Stimulated activated naive CD8-positive, alpha-beta T cell treated with anti-CD3 and anti-CD28 coated beads, Interleukin-15, Interleukin-2, amounts not matched to agents 100 U/mL and 50 U/mL, for 24 hours (primary cell): ENCODE measurements around the gene RIMBP3C.
"Not testable (repeated sequence)": the region's sequence is repeated elsewhere in the genome, so short reads cannot be mapped to it uniquely, and the experiment has no call there.

Source experiments
- ATAC-seq: fragments of 150-1000 bp; cut with Tn5 transposase; one replicate; pipeline ENCODE4 v1.10.0; 2021
- DNase-seq: peaks from one replicate; pipeline ENCODE4 v3.0.0; 2021

The RIMBP3C gene

GRCh38 chr22:21573750-21574494 lies 22.7 kb upstream of the RIMBP3C start:
- DNase-seq (no peak), ATAC-seq (no peak)

GRCh38 chr22:21573293-21573734 lies 22.1 kb upstream of the RIMBP3C start:
- ATAC-seq (no peak), DNase-seq (no peak)

DNA sequence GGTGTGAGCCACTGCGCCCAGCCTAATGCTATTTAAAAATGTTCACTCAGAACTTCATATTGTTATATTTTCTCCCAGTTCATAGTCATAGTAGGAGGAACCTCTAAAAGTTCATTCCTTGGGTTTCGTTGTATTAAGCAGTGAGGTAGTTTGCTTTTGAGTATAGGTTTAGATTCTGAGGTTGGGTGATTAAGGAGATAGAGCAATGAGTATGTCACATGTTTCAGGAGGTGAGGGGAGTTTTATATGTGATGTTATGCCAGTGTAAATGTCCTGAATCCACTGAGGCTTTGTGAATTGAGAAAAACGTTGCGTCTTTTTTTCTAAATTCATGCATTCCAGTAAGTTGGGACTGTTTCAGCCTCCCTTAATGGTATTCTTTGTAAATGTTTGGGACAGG lies 20.4 kb upstream of the RIMBP3C start:
- DNase-seq (no peak), ATAC-seq (peak; percentile 15)

DNA sequence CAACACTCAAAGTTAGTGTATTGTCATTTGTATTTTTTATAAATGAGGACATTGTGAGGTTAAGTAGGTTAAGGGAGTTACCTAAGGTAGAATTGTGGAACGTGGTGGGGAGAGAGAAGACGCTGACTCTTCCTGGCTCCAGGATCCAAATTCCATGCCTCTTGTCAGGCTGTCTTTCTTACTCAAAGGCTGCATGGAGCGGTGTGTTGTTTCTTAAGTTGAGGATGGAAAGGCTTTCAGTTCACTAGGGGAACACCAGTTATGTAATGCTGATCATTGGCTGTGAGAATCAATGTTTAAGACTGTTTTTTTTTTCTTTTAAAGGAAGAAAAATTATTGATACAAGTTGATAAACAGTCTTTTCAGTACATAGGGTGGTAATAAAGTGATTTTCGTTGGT lies 19.1 kb upstream of the RIMBP3C start:
- DNase-seq (no peak), ATAC-seq (no peak)

- no peak for DNase-seq
Measured at GRCh38 chr22:21569459-21570170, 18.4 kb upstream of the RIMBP3C start.

GRCh38 chr22:21569076-21569427 lies 17.8 kb upstream of the RIMBP3C start:
- not testable (repeated sequence) for ATAC-seq, DNase-seq

More at GRCh38 chr22:21569459-21570170, 18.4 kb upstream of the RIMBP3C start:
- ATAC-seq, result no peak

DNA sequence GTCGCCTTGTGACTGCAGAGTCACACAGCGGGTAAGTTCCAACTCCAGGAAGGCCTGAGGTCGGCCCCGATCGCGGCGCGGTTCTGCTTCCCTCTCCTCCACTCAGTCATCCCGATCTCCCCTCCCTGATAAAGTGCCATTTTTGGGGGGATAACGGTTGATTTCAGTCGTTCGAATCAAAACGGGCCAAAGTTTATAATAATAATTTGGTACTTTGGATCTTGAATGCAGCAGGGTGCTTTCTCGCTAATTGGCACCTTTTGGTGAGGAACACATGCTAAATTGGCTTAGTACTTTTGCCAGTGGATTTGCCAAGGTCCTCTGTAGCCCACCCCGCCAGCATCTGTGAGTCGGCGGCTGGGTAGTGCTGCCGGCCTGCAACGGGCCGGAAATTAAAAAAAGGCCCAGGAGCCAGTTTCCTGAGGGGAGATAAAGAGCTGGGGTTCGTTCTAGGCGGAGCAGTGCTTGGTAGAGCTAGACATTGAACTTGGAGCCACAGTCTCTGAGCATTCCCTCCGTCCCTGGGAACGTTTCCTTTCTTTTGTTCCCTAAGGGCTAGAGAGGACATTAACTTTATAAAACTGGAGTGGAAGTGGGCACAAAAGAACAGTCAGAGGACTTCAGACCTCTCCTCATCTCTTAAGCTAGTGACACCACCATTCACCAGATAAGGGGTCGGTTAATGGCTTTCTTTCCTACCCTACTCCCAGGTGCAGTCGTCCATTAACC lies 17.2 kb upstream of the RIMBP3C start:
- DNase-seq (peak; percentile 30), ATAC-seq (peak; percentile 20)

DNA sequence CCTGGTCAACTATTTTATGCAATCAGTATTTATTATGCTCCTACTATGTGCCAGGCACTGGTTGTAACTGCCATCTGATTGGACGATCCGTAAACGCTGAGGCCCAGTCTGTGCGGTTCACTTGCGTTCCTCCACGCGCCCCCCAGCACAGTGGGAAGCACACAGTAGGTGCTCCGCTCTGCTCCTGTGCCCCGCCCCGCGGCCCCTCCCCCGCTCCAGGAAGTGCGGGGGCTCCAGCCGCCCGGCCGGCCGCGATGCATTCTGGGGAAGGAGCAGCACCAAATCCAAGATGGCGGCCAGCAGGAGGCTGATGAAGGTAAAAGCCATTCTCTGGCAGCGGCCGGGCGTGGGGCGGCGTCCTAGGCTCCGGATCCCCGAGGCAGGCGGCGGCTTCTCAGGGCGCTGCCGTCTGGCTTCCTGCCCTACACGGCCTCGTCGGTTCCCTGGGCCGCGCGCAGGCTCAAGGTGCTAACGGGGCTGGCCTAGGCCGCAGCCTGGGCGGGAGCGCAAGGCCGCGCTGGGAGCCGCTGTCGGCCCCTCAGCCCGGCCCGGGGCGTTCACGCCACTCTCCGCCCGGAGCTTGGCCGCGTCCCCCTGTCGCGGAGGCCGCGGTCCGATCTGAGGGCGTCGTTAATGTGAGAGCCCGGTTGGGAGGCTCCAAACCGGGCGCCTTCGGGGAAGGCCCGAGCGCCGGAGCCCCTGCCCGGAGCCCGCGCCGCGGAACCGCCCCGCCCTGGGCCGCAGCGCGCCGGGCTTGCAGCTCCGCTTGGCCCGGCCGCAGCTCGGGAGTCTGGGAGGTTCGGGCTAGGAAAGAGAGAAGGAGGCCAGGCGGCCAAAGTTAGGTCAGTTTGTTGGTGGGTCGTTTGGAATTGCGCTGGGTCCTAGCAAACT lies 16.4 kb upstream of the RIMBP3C start, which contains the start of gene UBE2L3:
TSS of gene UBE2L3 (plus strand) at position 259 of the 891 bp plus-strand sequence. CDS start at position 290, 31 bp downstream.
- DNase-seq (peak; percentile 89), ATAC-seq (peak; percentile 80)

GRCh38 chr22:21564411-21564810 lies 13.2 kb upstream of the RIMBP3C start:
- DNase-seq (no peak), ATAC-seq (no peak)

GRCh38 chr22:21563912-21564311 lies 12.7 kb upstream of the RIMBP3C start:
- ATAC-seq, result no peak
- DNase-seq, result no peak

DNA sequence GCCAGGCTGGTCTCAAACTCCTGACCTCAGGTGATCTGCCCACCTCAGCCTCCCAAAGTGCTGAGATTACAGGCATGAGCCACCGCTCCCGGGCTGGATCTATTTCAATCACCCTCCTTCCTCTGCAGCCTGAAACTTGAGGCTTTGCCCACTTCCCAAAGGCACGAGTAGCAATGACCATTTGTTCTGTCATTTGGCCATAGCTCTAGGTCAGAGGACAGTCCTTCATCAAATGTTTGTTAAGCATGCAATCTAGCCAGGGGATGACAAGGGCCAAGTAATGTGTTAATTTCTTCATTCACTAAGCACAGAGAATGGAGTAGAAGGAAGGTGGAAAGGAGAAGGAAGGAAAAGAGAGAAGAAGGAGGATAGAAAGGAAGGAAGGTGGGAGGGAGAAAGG lies 9.4 kb upstream of the RIMBP3C start:
- not testable (repeated sequence) for ATAC-seq, DNase-seq

DNA sequence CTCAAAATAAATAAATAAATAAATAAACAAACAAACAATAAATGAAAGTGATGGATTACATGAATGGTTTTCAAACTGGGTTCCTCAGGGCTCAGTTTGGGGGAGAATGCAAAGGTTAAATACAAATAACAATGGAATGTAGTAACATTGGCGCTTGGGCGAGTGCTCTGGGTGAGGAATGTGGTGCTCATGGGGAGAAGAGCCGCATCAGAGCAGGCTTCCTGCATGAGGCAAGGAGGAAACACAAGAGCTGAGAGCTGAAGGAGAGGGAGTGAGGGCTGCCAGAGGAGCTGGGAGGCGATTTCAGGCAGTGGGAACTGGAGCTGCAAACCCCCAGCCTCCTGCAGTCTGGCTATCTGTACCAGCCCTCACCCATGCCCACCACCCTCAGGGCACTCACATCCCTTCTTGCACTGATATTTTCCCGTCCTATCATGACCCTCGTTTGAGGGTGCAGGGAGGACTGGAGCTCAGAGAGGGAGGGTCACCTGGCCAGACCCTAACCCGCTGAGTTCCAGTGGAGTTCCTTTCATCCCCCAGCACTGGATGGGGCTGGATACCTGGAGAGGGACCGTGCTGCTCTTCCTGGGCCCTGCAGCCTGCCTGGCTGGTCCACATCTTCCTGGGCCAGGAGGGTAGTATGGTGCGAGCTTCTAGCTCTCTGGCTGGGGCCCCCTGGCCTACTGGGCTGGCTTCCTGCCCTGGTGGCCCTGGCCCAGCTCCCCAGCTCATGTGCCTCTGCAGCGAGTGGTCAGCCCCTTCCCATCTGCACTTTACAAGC lies 8.3 kb upstream of the RIMBP3C start:
- not testable (repeated sequence) for ATAC-seq, DNase-seq

GRCh38 chr22:21550678-21551047 lies 598 bp downstream of the RIMBP3C start:
- not testable (repeated sequence) for DNase-seq, ATAC-seq

DNA sequence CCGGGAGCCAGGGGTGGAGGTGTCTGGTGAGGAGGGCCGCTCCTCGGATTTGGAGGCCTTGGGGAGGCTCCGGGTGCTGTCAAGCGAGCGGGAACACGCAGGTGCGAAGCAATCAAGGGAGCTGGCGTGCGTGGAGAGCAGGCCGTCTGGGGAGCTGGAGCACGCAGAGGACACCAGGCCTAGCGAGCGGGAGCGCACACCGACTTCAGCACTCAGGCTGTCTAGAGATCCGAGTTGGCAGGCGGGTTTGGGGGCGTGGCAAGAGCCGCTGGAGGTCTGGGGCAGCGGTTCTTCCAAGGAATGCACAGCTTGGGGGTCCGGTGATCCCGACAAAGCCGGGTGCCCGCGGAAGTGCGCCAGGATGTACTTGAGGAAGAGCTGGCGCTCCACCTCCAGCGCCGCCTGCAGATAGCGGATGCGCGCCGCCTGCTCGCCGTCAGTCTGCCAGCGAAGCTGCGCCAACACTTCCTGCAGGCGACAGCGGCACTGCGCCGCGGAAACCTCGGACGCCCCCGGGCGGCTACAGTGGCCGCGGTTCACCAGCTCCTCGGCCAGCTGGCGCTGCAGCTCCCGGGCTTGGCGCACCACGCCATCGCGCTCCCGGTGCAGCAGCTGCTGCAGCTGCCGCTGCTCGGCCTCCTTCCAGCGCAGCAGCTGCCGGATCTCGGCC lies 1.1 kb downstream of the RIMBP3C start:
- ATAC-seq, result peak; percentile 82
- not testable (repeated sequence) for DNase-seq

DNA sequence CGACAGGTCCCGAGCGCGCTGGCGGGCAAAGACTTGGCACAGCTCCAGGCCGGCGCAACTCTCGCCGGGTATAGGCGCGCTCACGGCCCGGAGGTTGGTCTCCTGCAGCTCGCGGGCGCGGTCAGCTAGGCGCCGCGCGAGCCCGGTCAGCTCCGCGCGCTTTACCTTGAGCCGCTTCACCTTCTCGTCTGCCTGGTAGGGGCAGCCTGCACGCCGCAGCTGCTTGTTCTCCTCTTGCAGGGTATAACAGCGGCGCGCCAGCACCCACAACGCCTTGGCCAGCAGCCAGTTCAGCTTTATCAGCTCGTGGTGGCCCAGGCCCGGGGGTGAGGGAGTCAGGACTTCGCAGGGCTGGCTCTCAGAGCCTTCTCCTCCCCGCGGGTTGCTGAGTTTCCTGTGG lies 1.7 kb downstream of the RIMBP3C start:
- not testable (repeated sequence) for DNase-seq
- peak; percentile 7 for ATAC-seq

- not testable (repeated sequence) for ATAC-seq, DNase-seq
Measured at GRCh38 chr22:21544432-21545322, 6.6 kb downstream of the RIMBP3C start.

GRCh38 chr22:21539862-21540261 lies 11.4 kb downstream of the RIMBP3C start:
- not testable (repeated sequence) for DNase-seq, ATAC-seq

GRCh38 chr22:21532863-21533648 lies 18.2 kb downstream of the RIMBP3C start:
- not testable (repeated sequence) for DNase-seq, ATAC-seq
